HCT116 (cell line): ENCODE measurements around the gene LRRFIP1. TPM values are rescaled to one million over a fixed set of nuclear protein-coding genes. Genes with fewer than 3 reads are reported as not detected.

Experiments
- ATAC-seq: fragments of 200-7000 bp; cut with Tn5 transposase; 2 replicates; pipeline ENCODE4 v1.9.1; 2020; ENCODE audit warnings: mild to moderate bottlenecking, moderate library complexity
- BruUV-seq: library from RNA; stranded (reverse); fragments of 400-500 nt; replicated peaks from 2 replicates; lab custom pipeline; 2021; lab: Mats Ljungman, UMichigan
- CTCF ChIA-PET: fragments of 300-600 bp; sonication (Branson Sonifier 250); formaldehyde crosslinking; loops from one replicate; lab custom pipeline; 2021; ENCODE audit warnings: antibody characterized with exemption; lab: Charles Lee
- POLR2A ChIA-PET: fragments of 300-600, 350-600 bp; sonication (Branson Sonifier 250); formaldehyde crosslinking; loops from one replicate; lab custom pipeline; 2021; ENCODE audit warnings: antibody characterized with exemption; lab: Charles Lee
- RAD21 ChIA-PET, 2 experiments: fragments of 300-600 bp; sonication (Branson Sonifier 250); formaldehyde crosslinking; loops; one replicate each; lab custom pipeline; 2023; ENCODE audit warnings: low total read pairs in 2 of 2; ENCODE audit not compliant: uncharacterized antibody in 2 of 2, unreplicated experiment in 2 of 2, low non-redundant PET in 1 of 2; lab: Charles Lee
- DNase-seq: peaks from one replicate; pipeline ENCODE4 v3.0.0-alpha.2; 2010; ENCODE audit warnings: low read depth, low spot score
- H2AFZ ChIP-seq: fragments of 200-600 bp; shearing (Covaris generic), sonication (generic); 2 replicates; pipeline ENCODE4 v1.6.1; 2017; ENCODE audit warnings: low read depth, mixed run types, mixed read lengths, antibody characterized with exemption, low read length; ENCODE audit not compliant: poor library complexity, severe bottlenecking
- H3K27ac ChIP-seq: 2 replicates; pipeline ENCODE4 v1.5.1; 2012; ENCODE audit warnings: low read depth, low read length
- H3K27me3 ChIP-seq: fragments of 200-600 bp; sonication (generic); 2 replicates; pipeline ENCODE4 v1.6.1; 2016; ENCODE audit warnings: mixed run types, low read length, mixed read lengths; ENCODE audit not compliant: insufficient read depth
- H3K36me3 ChIP-seq, 2 experiments: fragments of 200-500 bp in 1 of 2; fragments of 200-600 bp in 1 of 2; sonication (Bioruptor generic) in 1 of 2; sonication (generic) in 1 of 2; 2 replicates each; pipeline versions ENCODE4 v1.5.1 to v1.6.1; 2014 to 2016; ENCODE audit warnings: low read length in 2 of 2, inconsistent platforms in 1 of 2, mixed read lengths in 1 of 2, mixed run types in 1 of 2; ENCODE audit not compliant: insufficient read depth in 2 of 2, control insufficient read depth in 1 of 2
- H3K4me1 ChIP-seq, 2 experiments: fragments of 200-600 bp in 1 of 2; sonication (generic) in 1 of 2; 2 replicates each; pipeline versions ENCODE4 v1.5.1 to v1.6.1; 2012 to 2017; ENCODE audit warnings: low read length in 2 of 2, inconsistent platforms in 1 of 2, mild to moderate bottlenecking in 1 of 2, mixed read lengths in 1 of 2, mixed run types in 1 of 2, moderate library complexity in 1 of 2; ENCODE audit not compliant: insufficient read depth in 2 of 2, control insufficient read depth in 1 of 2
- H3K4me2 ChIP-seq: fragments of 200-600 bp; sonication (generic); 2 replicates; pipeline ENCODE4 v1.6.1; 2017; ENCODE audit warnings: mixed run types, low read length, mixed read lengths
- H3K4me3 ChIP-seq, 2 experiments: fragments of 200-600 bp in 1 of 2; sonication (generic) in 1 of 2; replicated peaks in 1 of 2; 2 replicates each; pipeline ENCODE4 v1.5.1; 2011 to 2016; ENCODE audit warnings: low read length in 2 of 2, control low read depth in 1 of 2, low read depth in 1 of 2, mild to moderate bottlenecking in 1 of 2, mixed read lengths in 1 of 2, mixed run types in 1 of 2
- H3K79me2 ChIP-seq: fragments of 200-600 bp; sonication (generic); 2 replicates; pipeline ENCODE4 v1.6.1; 2017; ENCODE audit warnings: mild to moderate bottlenecking, mixed run types, low read length, moderate library complexity, mixed read lengths; ENCODE audit not compliant: insufficient read depth
- H3K9ac ChIP-seq: fragments of 200-600 bp; sonication (generic); 2 replicates; pipeline ENCODE4 v1.6.1; 2016; ENCODE audit warnings: low read length, mixed read lengths
- H3K9me2 ChIP-seq: fragments of 200-600 bp; sonication (generic), shearing (Covaris generic); 2 replicates; pipeline ENCODE4 v1.6.1; 2017; ENCODE audit warnings: mixed run types, mild to moderate bottlenecking, moderate library complexity; ENCODE audit not compliant: insufficient read depth
- H3K9me3 ChIP-seq, 2 experiments: fragments of 200-500 bp in 1 of 2; fragments of 200-600 bp in 1 of 2; sonication (Bioruptor generic) in 1 of 2; sonication (generic) in 1 of 2; 2 replicates each; pipeline ENCODE4 v1.6.1; 2014 to 2017; ENCODE audit warnings: low read length in 2 of 2, mixed read lengths in 2 of 2, inconsistent platforms in 1 of 2, low read depth in 1 of 2, mild to moderate bottlenecking in 1 of 2, mixed run types in 1 of 2, moderate library complexity in 1 of 2; ENCODE audit not compliant: control insufficient read depth in 1 of 2, insufficient read depth in 1 of 2
- H4K20me1 ChIP-seq: fragments of 200-600 bp; sonication (generic), shearing (Covaris generic); 2 replicates; pipeline ENCODE4 v1.6.1; 2017; ENCODE audit warnings: mixed run types, mild to moderate bottlenecking, moderate library complexity; ENCODE audit not compliant: insufficient read depth
- CBX3 ChIP-seq: IDR thresholded peaks from 2 replicates; pipeline ENCODE4 v1.6.1; 2012; ENCODE audit warnings: low read depth
- CEBPB ChIP-seq: IDR thresholded peaks from 2 replicates; pipeline ENCODE4 v1.6.1; 2012; ENCODE audit warnings: low read depth
- EGR1 ChIP-seq: IDR thresholded peaks from 2 replicates; pipeline ENCODE4 v1.6.1; 2012; ENCODE audit warnings: low read depth
- ELF1 ChIP-seq: IDR thresholded peaks from 2 replicates; pipeline ENCODE4 v1.6.1; 2012; ENCODE audit warnings: low read depth, borderline replicate concordance
- EZH2phosphoT487 ChIP-seq: fragments of 200-600 bp; IDR thresholded peaks from 2 replicates; pipeline ENCODE4 v1.6.1; 2018; ENCODE audit warnings: antibody characterized with exemption, borderline replicate concordance
- POLR2A ChIP-seq: IDR thresholded peaks from 2 replicates; pipeline ENCODE4 v1.7.0; 2011; ENCODE audit warnings: borderline replicate concordance; ENCODE audit not compliant: insufficient read depth, insufficient read length; ENCODE audit errors: extremely low read depth
- SP1 ChIP-seq: IDR thresholded peaks from 2 replicates; pipeline ENCODE4 v1.6.1; 2012; ENCODE audit warnings: low read depth
- SRF ChIP-seq: IDR thresholded peaks from 2 replicates; pipeline ENCODE4 v1.6.1; 2012; ENCODE audit warnings: low read depth
- TCF7L2 ChIP-seq: IDR thresholded peaks from 2 replicates; pipeline ENCODE4 v1.7.0; 2011; ENCODE audit warnings: borderline replicate concordance, inconsistent platforms; ENCODE audit not compliant: insufficient read depth, insufficient read length; ENCODE audit errors: extremely low read depth
- YY1 ChIP-seq: IDR thresholded peaks from 2 replicates; pipeline ENCODE4 v1.6.1; 2011; ENCODE audit warnings: low read length, low read depth, moderate library complexity, mild to moderate bottlenecking; ENCODE audit not compliant: insufficient replicate concordance; ENCODE audit errors: extremely low read depth
- ZFX ChIP-seq: fragments of 450-650 bp; IDR thresholded peaks from 2 replicates; pipeline ENCODE4 v1.6.1; 2017
- intact Hi-C: fragments of 100-400 bp; cut with micrococcal nuclease; formaldehyde crosslinking; loops from 2 replicates; pipeline ENCODE4 v1.10.0; 2022
- total RNA-seq: library from RNA; stranded (reverse); gene quantifications from one replicate; pipeline ENCODE4 v1.2.1, GENCODE V29; 2021; ENCODE audit not compliant: unreplicated experiment
- TF ChIP-seq, protein P1 (sequence below): IDR thresholded peaks from 2 replicates; pipeline ENCODE4 v1.6.1; 2012; ENCODE audit warnings: low read depth
- TF ChIP-seq, protein P2 (sequence below): IDR thresholded peaks from 2 replicates; pipeline ENCODE4 v1.6.1; 2011; ENCODE audit warnings: mild to moderate bottlenecking, low read length, moderate library complexity; ENCODE audit not compliant: insufficient replicate concordance; ENCODE audit errors: extremely low read depth
- TF ChIP-seq, protein P3 (sequence below): IDR thresholded peaks from 2 replicates; pipeline ENCODE4 v1.6.1; 2012

The LRRFIP1 gene
- total RNA-seq, 1 experiment from 2014 or later = 76.9 TPM

DNA sequence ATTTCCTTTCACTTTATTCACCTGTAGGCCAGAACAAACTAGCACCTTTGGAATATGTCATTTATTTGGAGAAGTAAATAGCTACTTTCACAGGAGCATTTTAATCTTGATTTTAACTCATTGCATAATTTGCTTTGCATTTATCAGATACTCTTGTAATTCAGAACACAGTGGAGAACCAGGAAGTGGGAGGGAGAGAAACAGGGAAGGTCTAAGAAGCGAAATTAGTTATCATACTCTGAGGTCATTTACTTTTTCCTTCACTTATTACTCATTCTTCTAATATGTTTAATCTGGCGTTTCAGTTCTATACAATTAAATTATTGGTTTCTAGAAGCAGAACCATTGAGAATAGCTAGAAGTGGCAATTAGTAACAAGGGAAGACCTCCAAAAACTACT is 191.8 kb downstream of the LRRFIP1 start:
- Histone ChIP-seq H3K79me2 (no peaks in the 10 kb centered on the region), H4K20me1 (no peaks in the 10 kb centered on the region), H2AFZ (peak overlapping the region; percentile 8), H3K27me3 (no peaks in the 10 kb centered on the region), H3K4me2 (no peak overlapping the region), H3K4me3 (no peak overlapping the region), H3K27ac (no peak overlapping the region), H3K4me1 (no peaks in the 10 kb centered on the region), H3K9ac (no peak overlapping the region), H3K9me3 (no peaks in the 10 kb centered on the region), H3K36me3 (no peaks in the 10 kb centered on the region), H3K9me2 (no peaks in the 10 kb centered on the region)
- DNase-seq = no peak
- ChIA-PET RAD21 (no interaction called here), CTCF (no interaction called here), POLR2A (no interaction called here)
- BruUV-seq = no TSS peak
- intact Hi-C loops = no loop called here
- no peak for ATAC-seq
- TF ChIP-seq SRF (no peak), EGR1 (no peak), ELF1 (no peak), YY1 (no peak), SP1 (no peak), EZH2phosphoT487 (no peak), ZFX (no peak), TCF7L2 (no peak), CBX3 (no peak), POLR2A (no peak), CEBPB (no peak)
- TF ChIP-seq, protein P1, sequence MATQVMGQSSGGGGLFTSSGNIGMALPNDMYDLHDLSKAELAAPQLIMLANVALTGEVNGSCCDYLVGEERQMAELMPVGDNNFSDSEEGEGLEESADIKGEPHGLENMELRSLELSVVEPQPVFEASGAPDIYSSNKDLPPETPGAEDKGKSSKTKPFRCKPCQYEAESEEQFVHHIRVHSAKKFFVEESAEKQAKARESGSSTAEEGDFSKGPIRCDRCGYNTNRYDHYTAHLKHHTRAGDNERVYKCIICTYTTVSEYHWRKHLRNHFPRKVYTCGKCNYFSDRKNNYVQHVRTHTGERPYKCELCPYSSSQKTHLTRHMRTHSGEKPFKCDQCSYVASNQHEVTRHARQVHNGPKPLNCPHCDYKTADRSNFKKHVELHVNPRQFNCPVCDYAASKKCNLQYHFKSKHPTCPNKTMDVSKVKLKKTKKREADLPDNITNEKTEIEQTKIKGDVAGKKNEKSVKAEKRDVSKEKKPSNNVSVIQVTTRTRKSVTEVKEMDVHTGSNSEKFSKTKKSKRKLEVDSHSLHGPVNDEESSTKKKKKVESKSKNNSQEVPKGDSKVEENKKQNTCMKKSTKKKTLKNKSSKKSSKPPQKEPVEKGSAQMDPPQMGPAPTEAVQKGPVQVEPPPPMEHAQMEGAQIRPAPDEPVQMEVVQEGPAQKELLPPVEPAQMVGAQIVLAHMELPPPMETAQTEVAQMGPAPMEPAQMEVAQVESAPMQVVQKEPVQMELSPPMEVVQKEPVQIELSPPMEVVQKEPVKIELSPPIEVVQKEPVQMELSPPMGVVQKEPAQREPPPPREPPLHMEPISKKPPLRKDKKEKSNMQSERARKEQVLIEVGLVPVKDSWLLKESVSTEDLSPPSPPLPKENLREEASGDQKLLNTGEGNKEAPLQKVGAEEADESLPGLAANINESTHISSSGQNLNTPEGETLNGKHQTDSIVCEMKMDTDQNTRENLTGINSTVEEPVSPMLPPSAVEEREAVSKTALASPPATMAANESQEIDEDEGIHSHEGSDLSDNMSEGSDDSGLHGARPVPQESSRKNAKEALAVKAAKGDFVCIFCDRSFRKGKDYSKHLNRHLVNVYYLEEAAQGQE = no peak
- TF ChIP-seq, protein P2, sequence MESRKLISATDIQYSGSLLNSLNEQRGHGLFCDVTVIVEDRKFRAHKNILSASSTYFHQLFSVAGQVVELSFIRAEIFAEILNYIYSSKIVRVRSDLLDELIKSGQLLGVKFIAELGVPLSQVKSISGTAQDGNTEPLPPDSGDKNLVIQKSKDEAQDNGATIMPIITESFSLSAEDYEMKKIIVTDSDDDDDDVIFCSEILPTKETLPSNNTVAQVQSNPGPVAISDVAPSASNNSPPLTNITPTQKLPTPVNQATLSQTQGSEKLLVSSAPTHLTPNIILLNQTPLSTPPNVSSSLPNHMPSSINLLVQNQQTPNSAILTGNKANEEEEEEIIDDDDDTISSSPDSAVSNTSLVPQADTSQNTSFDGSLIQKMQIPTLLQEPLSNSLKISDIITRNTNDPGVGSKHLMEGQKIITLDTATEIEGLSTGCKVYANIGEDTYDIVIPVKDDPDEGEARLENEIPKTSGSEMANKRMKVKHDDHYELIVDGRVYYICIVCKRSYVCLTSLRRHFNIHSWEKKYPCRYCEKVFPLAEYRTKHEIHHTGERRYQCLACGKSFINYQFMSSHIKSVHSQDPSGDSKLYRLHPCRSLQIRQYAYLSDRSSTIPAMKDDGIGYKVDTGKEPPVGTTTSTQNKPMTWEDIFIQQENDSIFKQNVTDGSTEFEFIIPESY = no peak
- TF ChIP-seq, protein P3, sequence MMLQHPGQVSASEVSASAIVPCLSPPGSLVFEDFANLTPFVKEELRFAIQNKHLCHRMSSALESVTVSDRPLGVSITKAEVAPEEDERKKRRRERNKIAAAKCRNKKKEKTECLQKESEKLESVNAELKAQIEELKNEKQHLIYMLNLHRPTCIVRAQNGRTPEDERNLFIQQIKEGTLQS = no peak
